Epithelial cell of prostate (primary cell): ENCODE measurements around the gene ACRV1.

Source experiments
- DNase-seq: peaks from one replicate; pipeline ENCODE4 v3.0.0-alpha.2; 2011; ENCODE audit warnings: low read depth, low spot score
- H3K27ac ChIP-seq: fragments of 450-650 bp; 2 replicates; pipeline ENCODE4 v1.5.1; 2017; ENCODE audit warnings: mild to moderate bottlenecking

The ACRV1 gene

GRCh38 chr11:125663910-125664309 lies 16.7 kb downstream of the ACRV1 start:
- no peak overlapping the region for H3K27ac ChIP-seq
- no peak for DNase-seq

DNA sequence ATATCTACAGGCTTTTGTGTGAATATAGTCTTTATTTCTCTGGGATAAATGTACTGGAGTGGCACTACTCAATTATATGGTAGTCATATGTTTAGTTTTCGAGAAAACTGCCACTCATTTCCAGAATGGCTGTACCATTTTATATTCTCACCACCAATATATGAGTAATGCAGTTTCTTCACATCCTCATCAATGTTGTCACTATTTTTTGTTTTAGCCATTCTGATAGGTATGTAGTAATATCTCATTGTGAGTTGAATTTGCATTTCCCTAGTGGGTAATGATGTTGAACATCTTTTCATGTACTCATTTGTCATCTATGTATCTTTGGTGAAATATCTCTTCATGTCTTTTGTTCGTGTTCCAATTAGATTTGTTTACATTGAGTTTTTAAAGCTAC lies 18.0 kb downstream of the ACRV1 start:
- no peak for DNase-seq
- H3K27ac ChIP-seq: no peak overlapping the region

GRCh38 chr11:125649465-125650166 lies 31.0 kb downstream of the ACRV1 start:
- DNase-seq: no peak
- H3K27ac ChIP-seq: no peak overlapping the region

GRCh38 chr11:125645871-125646270 lies 34.8 kb downstream of the ACRV1 start:
- no peak overlapping the region for H3K27ac ChIP-seq
- DNase-seq: no peak

- no peak for DNase-seq
- no peak overlapping the region for H3K27ac ChIP-seq
These were observed 42.3 kb downstream of the ACRV1 start for GRCh38 chr11:125638315-125638714.

GRCh38 chr11:125637840-125638239 lies 42.8 kb downstream of the ACRV1 start:
- H3K27ac ChIP-seq: no peak overlapping the region
- no peak for DNase-seq

- H3K27ac ChIP-seq: peak overlapping the region; percentile 92
These were observed 53.3 kb downstream of the ACRV1 start for GRCh38 chr11:125627236-125627910.

GRCh38 chr11:125626288-125626950 lies 54.2 kb downstream of the ACRV1 start:
- peak overlapping the region; percentile 92 for H3K27ac ChIP-seq
- DNase-seq: no peak

More at GRCh38 chr11:125627236-125627910, 53.3 kb downstream of the ACRV1 start:
- DNase-seq: no peak

GRCh38 chr11:125625630-125626287 lies 54.9 kb downstream of the ACRV1 start:
- DNase-seq: peak; percentile 29
- H3K27ac ChIP-seq: peak overlapping the region; percentile 92

DNA sequence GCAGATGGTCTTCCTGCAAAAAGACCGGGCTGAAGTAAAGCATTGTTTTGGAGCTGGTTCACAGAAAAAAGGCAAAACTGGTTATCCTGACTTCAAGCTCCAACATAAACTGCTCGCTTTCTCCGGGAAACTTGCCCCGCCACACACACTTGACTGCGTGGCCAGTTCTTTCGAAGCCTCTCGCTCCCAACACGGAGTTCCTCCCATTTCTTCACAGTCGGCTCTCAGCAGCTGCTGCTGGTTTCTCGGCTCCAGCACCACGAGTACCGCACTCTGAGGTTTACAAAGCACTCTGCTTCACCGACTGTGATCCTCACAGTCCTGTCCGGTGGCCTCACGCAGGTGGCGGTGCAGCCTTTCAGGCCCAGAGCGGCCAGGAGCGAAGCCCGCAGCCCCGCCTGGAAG lies 55.4 kb downstream of the ACRV1 start:
- H3K27ac ChIP-seq: peak overlapping the region; percentile 92
- no peak for DNase-seq

- peak within 1 kb of the TSS; percentile 92 for H3K27ac ChIP-seq
- DNase-seq: no peak
These were observed 55.9 kb downstream of the ACRV1 start, which contains the start of gene CHEK1 for GRCh38 chr11:125624756-125625213. CHEK1 (plus strand) TSS chr11:125625163; CDS start chr11:125626769, 1,606 bp downstream.

GRCh38 chr11:125623064-125623463 lies 57.6 kb downstream of the ACRV1 start:
- no peak for DNase-seq

DNA sequence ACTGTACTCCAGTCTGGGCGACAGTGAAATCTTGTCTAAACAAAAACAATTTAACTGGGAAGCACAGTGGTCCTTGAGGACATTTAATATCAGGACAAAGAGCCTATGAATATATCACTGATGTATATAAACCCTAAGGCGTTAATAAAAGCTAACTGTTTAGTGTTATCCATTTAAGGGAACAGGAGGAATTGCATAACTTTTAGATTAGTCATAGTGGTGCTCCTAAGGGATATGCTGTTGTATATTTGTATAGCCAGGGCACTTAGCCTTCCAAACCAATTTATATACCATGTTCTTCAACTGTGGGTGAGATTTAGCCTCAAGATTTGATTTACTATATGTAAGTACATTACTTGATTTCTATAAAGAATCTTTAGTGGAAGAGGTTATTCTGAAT lies 58.7 kb downstream of the ACRV1 start:
- H3K27ac ChIP-seq: no peak overlapping the region
- no peak for DNase-seq

More at GRCh38 chr11:125623064-125623463, 57.6 kb downstream of the ACRV1 start:
- H3K27ac ChIP-seq: no peak overlapping the region
